Lung (tissue), 12 donors: ENCODE results near the gene THEM4. TPM values are rescaled to one million over a fixed set of nuclear protein-coding genes. Genes with fewer than 3 reads are reported as not detected.
"Not testable (repeated sequence)": the region's sequence is repeated elsewhere in the genome, so short reads cannot be mapped to it uniquely, and the experiment has no call there.

Source experiments
- ATAC-seq: fragments of 200-7000 bp; cut with Tn5 transposase; one replicate; pipeline ENCODE4 v1.9.1; 2020; ENCODE audit warnings: moderate number of reproducible peaks; ENCODE audit not compliant: insufficient read depth, low FRiP score
- DNase-seq, 3 donors: peaks; one replicate each; pipeline ENCODE4 v3.0.0-alpha.2; 2013 to 2017
- H3K27ac ChIP-seq, 2 donors: one replicate each; pipeline ENCODE4 v1.5.1; 2013; ENCODE audit warnings: mild to moderate bottlenecking in 2 of 2, moderate library complexity in 2 of 2, control low read depth in 1 of 2, inconsistent platforms in 1 of 2, low read depth in 1 of 2, low read length in 1 of 2
- H3K27me3 ChIP-seq, 3 donors: one replicate each; pipeline ENCODE4 v1.5.1; 2013; ENCODE audit warnings: low read length in 2 of 3; ENCODE audit not compliant: control insufficient read depth in 3 of 3, insufficient read depth in 3 of 3
- H3K36me3 ChIP-seq, 4 donors: one replicate each; pipeline ENCODE4 v1.5.1; 2013; ENCODE audit warnings: low read length in 4 of 4, mild to moderate bottlenecking in 1 of 4, moderate library complexity in 1 of 4; ENCODE audit not compliant: control insufficient read depth in 4 of 4, insufficient read depth in 4 of 4
- H3K4me1 ChIP-seq, 5 donors: one replicate each; pipeline ENCODE4 v1.5.1; 2013; ENCODE audit warnings: low read length in 5 of 5, mild to moderate bottlenecking in 2 of 5, moderate library complexity in 1 of 5; ENCODE audit not compliant: control insufficient read depth in 5 of 5, insufficient read depth in 5 of 5
- H3K4me3 ChIP-seq: one replicate; pipeline ENCODE4 v1.5.1; 2013; ENCODE audit warnings: mild to moderate bottlenecking, control low read depth, moderate library complexity
- H3K9ac ChIP-seq, 2 donors: one replicate each; pipeline ENCODE4 v1.5.1; 2013; ENCODE audit warnings: low read length in 2 of 2, control low read depth in 1 of 2; ENCODE audit not compliant: insufficient read depth in 1 of 2
- H3K9me3 ChIP-seq, 4 donors: one replicate each; pipeline ENCODE4 v1.5.1; 2013; ENCODE audit warnings: low read length in 3 of 4, mild to moderate bottlenecking in 1 of 4, moderate library complexity in 1 of 4; ENCODE audit not compliant: control insufficient read depth in 4 of 4, insufficient read depth in 3 of 4
- WGBS, 2 donors: extraction: QIAGEN DNeasy Blood & Tissue Kit; methylation state at CpG; one replicate each; pipeline ENCODE4 v1.1.7; 2013; 5-methylcytosine and 5-hydroxymethylcytosine counted together
- polyA plus RNA-seq, 2 donors: library from polyadenylated mRNA; stranded (reverse); fragments of 200-250 nt; gene quantifications; one replicate each; pipeline ENCODE4 v1.2.1, GENCODE V29; 2013
- total RNA-seq, 2 donors: library from RNA; depleted of rRNA in 1 of 2; stranded (reverse); fragments of >200 nt in 1 of 2; gene quantifications; one replicate each; pipeline ENCODE4 v1.2.1, GENCODE V29; 2014 to 2021
- TF ChIP-seq, protein P1 (sequence below): IDR thresholded peaks from 2 replicates; pipeline ENCODE4 v1.5.1; 2012; ENCODE audit warnings: mild to moderate bottlenecking; ENCODE audit errors: control extremely low read depth, extremely low read depth
- donor health status: control.
- donor health status: control.
- donor health status: Bipolar disorder and iron deficiency.
- donor health status: healthy.
- donor health status: DM: yes; HTN: yes; CAD: no.

The THEM4 gene
- total and polyA plus RNA-seq, 4 donors, result 10.3 to 15.7 (median 13.6) TPM

DNA sequence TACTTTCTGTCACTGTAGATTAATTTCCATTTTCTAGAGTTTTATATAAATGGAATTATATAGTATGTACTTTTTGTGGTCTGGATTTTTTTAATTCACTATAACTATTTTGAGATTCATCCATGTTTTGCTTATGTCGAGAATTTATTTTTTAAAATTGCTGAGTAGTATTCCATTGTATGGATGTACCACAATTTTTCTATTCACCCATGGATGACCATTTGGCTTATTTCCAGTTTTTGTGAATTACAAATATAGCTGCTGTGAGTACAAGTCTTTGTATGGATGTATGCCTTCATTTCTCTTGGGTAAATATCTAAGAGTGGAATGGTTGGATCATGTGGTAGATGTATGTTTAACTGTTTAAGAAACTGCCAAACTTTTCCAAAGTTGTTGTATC lies 3.7 kb upstream of the THEM4 start:
- Histone ChIP-seq H3K27me3 (peaks cover 0 to 4% (median 0%) of the 10 kb centered on the region in 3 donors), H3K9ac (no peak overlapping the region), H3K4me1 (peaks cover 0 to 7% (median 2%) of the 10 kb centered on the region in 5 donors), H3K4me3 (no peak overlapping the region), H3K36me3 (no peaks in the 10 kb centered on the region), H3K9me3 (peaks cover 0 to 2% (median under 1%) of the 10 kb centered on the region in 4 donors), H3K27ac (no peak overlapping the region)
- 98 to 100% methylated on average over 1 of the region's 1 CpG for WGBS, 2 donors
- DNase-seq (no peak), ATAC-seq (no peak)
- TF ChIP-seq, protein P1, sequence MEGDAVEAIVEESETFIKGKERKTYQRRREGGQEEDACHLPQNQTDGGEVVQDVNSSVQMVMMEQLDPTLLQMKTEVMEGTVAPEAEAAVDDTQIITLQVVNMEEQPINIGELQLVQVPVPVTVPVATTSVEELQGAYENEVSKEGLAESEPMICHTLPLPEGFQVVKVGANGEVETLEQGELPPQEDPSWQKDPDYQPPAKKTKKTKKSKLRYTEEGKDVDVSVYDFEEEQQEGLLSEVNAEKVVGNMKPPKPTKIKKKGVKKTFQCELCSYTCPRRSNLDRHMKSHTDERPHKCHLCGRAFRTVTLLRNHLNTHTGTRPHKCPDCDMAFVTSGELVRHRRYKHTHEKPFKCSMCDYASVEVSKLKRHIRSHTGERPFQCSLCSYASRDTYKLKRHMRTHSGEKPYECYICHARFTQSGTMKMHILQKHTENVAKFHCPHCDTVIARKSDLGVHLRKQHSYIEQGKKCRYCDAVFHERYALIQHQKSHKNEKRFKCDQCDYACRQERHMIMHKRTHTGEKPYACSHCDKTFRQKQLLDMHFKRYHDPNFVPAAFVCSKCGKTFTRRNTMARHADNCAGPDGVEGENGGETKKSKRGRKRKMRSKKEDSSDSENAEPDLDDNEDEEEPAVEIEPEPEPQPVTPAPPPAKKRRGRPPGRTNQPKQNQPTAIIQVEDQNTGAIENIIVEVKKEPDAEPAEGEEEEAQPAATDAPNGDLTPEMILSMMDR, result no peak

DNA sequence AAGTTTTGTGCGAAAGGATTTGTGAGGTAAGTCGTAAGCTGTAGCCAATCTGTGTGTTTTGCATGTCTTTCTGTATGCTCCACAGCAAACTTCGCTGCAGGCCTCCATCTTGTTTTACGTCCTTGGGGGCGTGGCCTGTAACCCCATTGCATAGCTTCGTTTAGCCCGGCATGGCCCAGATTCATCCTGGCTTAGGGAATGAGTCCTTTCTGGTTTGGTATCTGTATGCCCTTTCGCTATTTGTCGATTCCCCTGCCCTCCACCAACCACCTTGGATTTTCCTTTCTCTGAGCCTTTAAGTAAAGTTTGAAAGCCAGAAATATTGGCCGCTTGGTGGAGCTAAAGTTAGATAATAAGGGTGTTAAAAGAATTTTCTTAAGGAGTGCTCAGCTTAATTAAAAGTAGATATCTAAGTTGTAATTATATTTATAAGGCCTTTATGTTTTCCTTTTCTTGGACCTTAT lies 1.1 kb downstream of the THEM4 start:
- Histone ChIP-seq H3K27me3 (no peaks in the 10 kb centered on the region), H3K4me3 (no peak overlapping the region), H3K9ac (peak overlapping the region in 1 of 2 donors; percentile 90), H3K36me3 (peaks cover 0 to 14% (median 2%) of the 10 kb centered on the region in 4 donors), H3K27ac (no peak overlapping the region), H3K9me3 (peaks cover 0 to 7% (median 2%) of the 10 kb centered on the region in 4 donors), H3K4me1 (peaks cover 0 to 6% (median 2%) of the 10 kb centered on the region in 5 donors)
- TF ChIP-seq, protein P1, result no peak
- 81 to 84% methylated on average over 10 of the region's 10 CpGs for WGBS, 2 donors
- DNase-seq, result peak in 2 of 3 donors; percentile 15 to 26
- ATAC-seq, result no peak

DNA sequence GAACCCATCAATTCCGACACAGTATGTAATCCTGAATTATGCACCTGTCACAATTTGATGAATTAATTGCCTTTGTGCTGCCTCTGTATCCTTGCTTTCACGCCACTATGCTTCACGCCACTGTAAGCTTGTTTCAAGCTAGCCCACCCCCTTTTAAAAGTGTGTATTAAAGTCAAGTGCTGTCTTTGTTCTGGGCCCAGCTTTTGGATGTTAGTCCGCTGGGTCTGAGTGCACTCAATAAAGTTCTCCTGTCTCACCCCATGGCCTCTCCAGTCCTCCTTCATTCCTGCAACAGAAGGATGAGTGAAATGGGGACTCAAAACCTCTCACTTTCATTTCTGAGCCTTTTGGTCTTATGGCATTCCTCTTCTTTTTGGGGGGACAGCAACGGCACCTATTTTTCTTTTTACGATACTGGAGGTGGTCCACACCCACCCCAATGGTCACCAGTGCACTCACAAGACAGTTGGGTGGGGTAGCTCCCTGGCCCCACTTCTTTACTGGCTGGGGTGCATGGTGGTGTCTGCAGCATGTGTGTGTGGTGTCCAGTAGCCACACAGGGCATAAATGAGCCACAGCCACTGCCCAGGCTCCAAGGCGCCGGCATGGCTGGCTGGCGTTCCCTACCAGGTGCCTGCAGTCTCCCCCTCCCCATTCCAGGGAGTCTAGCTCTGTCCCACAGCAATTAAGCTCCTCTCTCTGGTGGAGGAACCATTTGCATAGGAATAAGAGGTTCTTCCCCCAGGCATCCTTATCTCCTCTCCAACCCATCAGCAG lies 1.8 kb downstream of the THEM4 start:
- Histone ChIP-seq H3K27ac (no peak overlapping the region), H3K4me1 (peaks cover 0 to 6% (median 2%) of the 10 kb centered on the region in 5 donors), H3K36me3 (peaks cover 0 to 14% (median 2%) of the 10 kb centered on the region in 4 donors), H3K9me3 (peaks cover 0 to 7% (median 2%) of the 10 kb centered on the region in 4 donors), H3K27me3 (no peaks in the 10 kb centered on the region), H3K9ac (no peak overlapping the region), H3K4me3 (no peak overlapping the region)
- DNase-seq (no peak), ATAC-seq (no peak)
- WGBS, 2 donors, result 92 to 93% methylated on average over 9 of the region's 9 CpGs
- TF ChIP-seq, protein P1, result no peak

DNA sequence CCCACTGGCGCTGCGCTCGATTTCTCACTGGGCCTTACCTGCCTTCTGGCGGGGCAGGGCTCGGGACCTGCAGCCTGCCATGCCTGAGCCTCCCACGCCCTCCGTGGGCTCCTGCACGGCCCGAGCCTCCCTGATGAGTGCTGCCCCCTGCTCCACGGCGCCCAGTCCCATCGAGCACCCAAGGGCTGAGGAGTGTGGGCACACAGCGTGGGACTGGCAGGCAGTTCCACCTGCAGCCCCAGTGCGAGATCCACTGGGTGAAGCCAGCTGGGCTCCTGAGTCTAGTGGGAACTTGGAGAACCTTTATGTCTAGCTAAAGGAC lies 3.0 kb downstream of the THEM4 start:
- not testable (repeated sequence) for H3K27ac ChIP-seq, H3K4me1 ChIP-seq, H3K9ac ChIP-seq, H3K27me3 ChIP-seq, ATAC-seq, DNase-seq, H3K4me3 ChIP-seq
- WGBS, 2 donors, result 98 to 99% methylated on average over 14 of the region's 14 CpGs
- Histone ChIP-seq H3K36me3 (peaks cover 0 to 14% (median 2%) of the 10 kb centered on the region in 4 donors), H3K9me3 (peaks cover 0 to 11% (median 2%) of the 10 kb centered on the region in 4 donors)

DNA sequence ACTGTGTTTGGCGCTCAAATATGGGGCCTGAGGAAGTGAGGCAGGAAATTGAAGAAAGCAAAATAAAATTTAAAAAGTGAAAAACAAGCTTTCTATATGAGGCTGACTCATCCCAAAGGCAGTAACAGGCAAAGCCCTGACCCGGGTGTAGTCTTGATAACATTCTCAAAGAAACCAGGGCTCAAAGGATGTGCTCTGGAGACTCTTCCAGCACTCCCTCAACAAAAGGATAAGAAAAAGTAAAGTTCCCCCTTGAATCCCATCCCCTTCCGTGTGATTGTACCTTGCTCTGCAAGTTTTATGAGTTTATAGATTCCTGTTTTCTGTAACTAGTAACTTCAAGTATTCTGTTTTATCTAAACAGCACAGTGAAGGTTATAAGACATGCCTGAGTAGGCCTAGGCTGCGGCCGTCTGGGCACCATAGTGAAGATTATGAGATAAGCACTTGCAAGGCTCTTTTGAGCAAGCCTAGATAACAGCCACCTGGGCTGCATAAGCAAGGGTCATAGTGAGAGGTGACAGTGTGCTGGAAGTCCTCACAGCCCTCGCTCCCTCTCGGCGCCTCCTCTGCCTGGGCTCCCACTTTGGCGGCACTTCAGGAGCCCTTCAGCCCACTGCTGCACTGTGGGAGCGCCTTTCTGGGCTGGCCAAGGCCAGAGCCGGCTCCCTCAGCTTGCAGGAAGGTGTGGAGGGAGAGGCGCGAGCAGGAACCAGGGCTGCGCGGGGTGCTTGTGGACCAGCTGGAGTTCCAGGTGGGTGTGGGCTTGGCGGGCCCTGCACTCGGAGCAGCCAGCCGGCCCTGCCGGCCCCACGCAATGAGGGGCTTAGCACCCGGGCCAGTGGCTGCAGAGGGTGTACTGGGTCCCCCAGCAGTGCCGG lies 3.6 kb downstream of the THEM4 start:
- H3K27me3 ChIP-seq, H3K4me1 ChIP-seq, H3K4me3 ChIP-seq, H3K9ac ChIP-seq, DNase-seq, ATAC-seq: not testable (repeated sequence)
- Histone ChIP-seq H3K27ac (peak overlapping the region in 1 of 2 donors; percentile 39), H3K36me3 (peaks cover 0 to 14% (median 2%) of the 10 kb centered on the region in 4 donors), H3K9me3 (peaks cover 0 to 11% (median 2%) of the 10 kb centered on the region in 4 donors)
- WGBS, 2 donors, result 82 to 85% methylated on average over 20 to 22 of the region's 22 CpGs
